Thoracic aorta (tissue), 2 donors: ENCODE measurements around the gene FYCO1. TPM values are rescaled to one million over a fixed set of nuclear protein-coding genes. Genes with fewer than 3 reads are reported as not detected.

ENCODE experiments used
- ATAC-seq: fragments of 150-250 bp; one replicate; pipeline ENCODE4 v1.8.0; 2017; ENCODE audit warnings: low read depth; ENCODE audit not compliant: insufficient number of reproducible peaks, low FRiP score
- DNase-seq: peaks from one replicate; pipeline ENCODE4 v3.0.0-alpha.2; 2020; ENCODE audit warnings: low spot score
- H3K27ac ChIP-seq, 2 donors: fragments of 200-600 bp; sonication (generic); 1 replicate in 1 of 2; 2 replicates in 1 of 2; pipeline ENCODE4 v1.5.1; 2016; ENCODE audit warnings: mild to moderate bottlenecking in 2 of 2, moderate library complexity in 2 of 2
- H3K27me3 ChIP-seq: fragments of 200-600 bp; sonication (generic); replicated peaks from 2 replicates; pipeline ENCODE4 v1.6.0; 2016; ENCODE audit warnings: mild to moderate bottlenecking; ENCODE audit not compliant: insufficient read depth
- H3K36me3 ChIP-seq: fragments of 200-600 bp; sonication (generic); one replicate; pipeline ENCODE4 v1.5.1; 2016
- H3K4me1 ChIP-seq, 2 donors: fragments of 200-600 bp; sonication (generic); 1 replicate in 1 of 2; 2 replicates in 1 of 2; pipeline versions ENCODE4 v1.5.1 to v1.6.0; 2016; ENCODE audit warnings: low read depth in 2 of 2, mild to moderate bottlenecking in 1 of 2; ENCODE audit not compliant: control insufficient read depth in 1 of 2
- H3K4me3 ChIP-seq: fragments of 200-600 bp; sonication (generic); 2 replicates; pipeline ENCODE4 v1.5.1; 2016; ENCODE audit warnings: mild to moderate bottlenecking
- H3K9me3 ChIP-seq: fragments of 200-600 bp; sonication (generic); 2 replicates; pipeline ENCODE4 v1.5.1; 2016
- total RNA-seq, 2 donors: library from RNA; depleted of rRNA; stranded (reverse); fragments of >200 nt; gene quantifications; one replicate each; pipeline versions ENCODE4 v1.1.0 to v1.2.3, GENCODE V29; 2016
- TF ChIP-seq, protein P1 (sequence below): fragments of 200-600 bp; sonication (generic); IDR thresholded peaks from one replicate; pipeline ENCODE4 v1.5.1; 2019; ENCODE audit warnings: antibody characterized with exemption

The FYCO1 gene
- total RNA-seq, 2 donors from 2014 or later: 70.4 to 86.1 TPM

DNA sequence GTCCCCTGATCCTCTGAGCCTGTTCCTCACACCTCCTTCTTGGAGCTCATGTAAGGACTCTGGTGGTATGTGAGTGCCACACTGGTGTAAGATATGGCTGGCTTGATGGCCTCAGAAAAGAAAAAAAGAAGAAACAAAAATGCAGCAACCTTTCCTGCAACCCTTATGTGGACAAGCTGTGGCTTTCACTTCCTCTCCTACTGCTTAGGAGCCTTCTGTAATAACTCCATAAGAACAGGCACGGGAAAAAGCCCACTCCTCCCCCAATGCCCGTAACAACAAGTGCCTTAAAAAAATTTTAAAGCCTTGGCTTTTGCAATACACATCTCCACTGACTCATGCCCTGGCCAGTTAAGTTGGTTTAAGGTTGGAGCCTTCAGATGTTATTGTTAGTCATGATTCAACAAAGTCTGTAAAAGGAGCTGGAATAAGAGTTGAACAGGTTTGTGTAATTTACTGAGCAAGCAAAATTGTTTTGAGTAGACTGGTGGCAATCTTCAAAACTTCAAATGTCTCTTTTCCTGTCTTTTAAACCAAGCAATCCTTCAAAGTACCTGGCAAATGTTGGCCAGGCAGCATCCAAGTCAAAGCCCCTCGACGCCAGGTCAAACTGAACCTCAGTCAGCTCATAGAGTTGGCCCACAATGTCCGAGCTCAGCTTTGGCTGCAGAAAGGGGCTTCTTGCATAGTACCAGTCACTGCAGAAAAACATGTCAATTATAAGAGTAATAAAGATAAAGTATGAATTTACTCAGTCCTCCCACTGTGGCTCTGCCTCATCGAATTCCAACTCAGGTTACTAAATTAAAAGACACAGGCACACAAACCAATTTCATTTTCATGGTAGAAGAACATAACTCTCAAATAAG is 22.9 kb downstream of the FYCO1 start:
- H3K36me3 ChIP-seq: peaks cover 41% of the 10 kb centered on the region
- DNase-seq: no peak
- TF ChIP-seq, protein P1, sequence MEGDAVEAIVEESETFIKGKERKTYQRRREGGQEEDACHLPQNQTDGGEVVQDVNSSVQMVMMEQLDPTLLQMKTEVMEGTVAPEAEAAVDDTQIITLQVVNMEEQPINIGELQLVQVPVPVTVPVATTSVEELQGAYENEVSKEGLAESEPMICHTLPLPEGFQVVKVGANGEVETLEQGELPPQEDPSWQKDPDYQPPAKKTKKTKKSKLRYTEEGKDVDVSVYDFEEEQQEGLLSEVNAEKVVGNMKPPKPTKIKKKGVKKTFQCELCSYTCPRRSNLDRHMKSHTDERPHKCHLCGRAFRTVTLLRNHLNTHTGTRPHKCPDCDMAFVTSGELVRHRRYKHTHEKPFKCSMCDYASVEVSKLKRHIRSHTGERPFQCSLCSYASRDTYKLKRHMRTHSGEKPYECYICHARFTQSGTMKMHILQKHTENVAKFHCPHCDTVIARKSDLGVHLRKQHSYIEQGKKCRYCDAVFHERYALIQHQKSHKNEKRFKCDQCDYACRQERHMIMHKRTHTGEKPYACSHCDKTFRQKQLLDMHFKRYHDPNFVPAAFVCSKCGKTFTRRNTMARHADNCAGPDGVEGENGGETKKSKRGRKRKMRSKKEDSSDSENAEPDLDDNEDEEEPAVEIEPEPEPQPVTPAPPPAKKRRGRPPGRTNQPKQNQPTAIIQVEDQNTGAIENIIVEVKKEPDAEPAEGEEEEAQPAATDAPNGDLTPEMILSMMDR: no peak
- peak overlapping the region; percentile 86 to 91 for H3K27ac ChIP-seq
- no peaks in the 10 kb centered on the region for H3K9me3 ChIP-seq
- ATAC-seq: peak; percentile 98
- H3K4me3 ChIP-seq: peak overlapping the region; percentile 38
- no peaks in the 10 kb centered on the region for H3K27me3 ChIP-seq
- peaks cover 20 to 35% of the 10 kb centered on the region in 2 donors for H3K4me1 ChIP-seq

DNA sequence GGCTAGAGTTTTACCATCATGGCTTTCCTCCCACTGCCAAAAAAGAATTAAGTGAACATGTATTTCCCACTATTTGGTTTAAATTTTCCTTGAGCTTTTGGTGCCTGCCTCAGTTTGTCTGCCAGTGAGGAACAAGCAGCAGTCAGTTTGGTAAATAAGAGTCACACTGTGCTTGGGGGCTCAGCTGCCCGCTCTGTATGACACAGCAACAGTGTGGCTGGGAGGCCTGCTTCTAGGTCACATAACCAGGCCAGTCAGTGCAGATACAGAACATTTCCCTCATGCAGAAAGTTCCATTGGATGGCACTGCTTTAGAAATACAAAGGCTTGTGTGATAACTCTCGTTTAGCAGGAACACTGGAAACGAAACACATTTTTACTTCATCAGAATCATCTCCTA is 25.7 kb downstream of the FYCO1 start:
- no peak for DNase-seq
- ATAC-seq: no peak
- Histone ChIP-seq H3K4me1 (peaks cover 33 to 63% of the 10 kb centered on the region in 2 donors), H3K9me3 (no peaks in the 10 kb centered on the region), H3K27me3 (no peaks in the 10 kb centered on the region), H3K4me3 (no peak overlapping the region), H3K27ac (peak overlapping the region; percentile 45 to 61), H3K36me3 (peaks cover 41% of the 10 kb centered on the region)
- TF ChIP-seq, protein P1: no peak

DNA sequence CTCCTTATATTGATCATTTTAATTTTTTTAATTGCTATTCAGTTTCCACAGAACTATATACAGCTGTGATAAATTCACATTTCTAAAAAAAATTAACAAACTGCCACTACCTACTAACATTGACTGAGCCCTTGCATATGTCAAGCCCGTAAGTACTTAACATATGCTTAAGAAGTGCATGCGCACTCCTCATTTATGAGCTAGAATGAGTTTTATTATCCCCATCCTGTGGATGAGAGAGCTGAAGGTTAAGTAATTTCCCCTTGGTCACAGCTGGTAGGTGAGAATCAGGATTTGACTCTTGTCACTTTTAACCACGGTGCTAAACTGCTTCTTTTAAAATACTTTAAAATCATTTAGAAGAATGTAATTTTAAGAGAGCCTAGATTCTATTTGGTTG is 26.5 kb downstream of the FYCO1 start:
- Histone ChIP-seq H3K9me3 (no peaks in the 10 kb centered on the region), H3K27me3 (no peaks in the 10 kb centered on the region), H3K4me3 (no peak overlapping the region), H3K4me1 (peaks cover 33 to 70% of the 10 kb centered on the region in 2 donors), H3K36me3 (peaks cover 43% of the 10 kb centered on the region), H3K27ac (peak overlapping the region; percentile 45 to 61)
- DNase-seq (no peak), ATAC-seq (no peak)
- TF ChIP-seq, protein P1: no peak

DNA sequence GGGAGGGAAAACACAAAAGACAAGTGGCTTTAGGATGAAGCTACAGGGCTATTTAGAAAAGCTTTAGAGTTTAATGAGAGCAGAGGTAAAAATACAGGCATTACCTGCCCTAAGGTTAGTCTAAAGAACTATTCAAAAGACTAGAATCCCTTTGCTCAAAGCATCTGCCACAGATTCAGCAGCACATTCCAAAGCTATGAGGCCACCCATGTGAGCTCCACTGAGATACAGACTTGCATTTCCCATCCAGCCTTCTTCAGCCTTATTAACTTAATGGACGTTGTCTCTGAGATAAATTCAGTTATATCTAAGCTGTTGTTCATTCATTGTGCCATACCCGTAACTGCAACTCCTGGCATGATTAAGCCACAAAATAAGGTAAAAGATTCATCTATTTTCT is 26.9 kb downstream of the FYCO1 start:
- H3K27me3 ChIP-seq: no peaks in the 10 kb centered on the region
- ATAC-seq (no peak), DNase-seq (no peak)
- no peak overlapping the region for H3K4me3 ChIP-seq
- H3K36me3 ChIP-seq: peaks cover 48% of the 10 kb centered on the region
- peak overlapping the region; percentile 45 to 52 for H3K27ac ChIP-seq
- H3K4me1 ChIP-seq: peaks cover 33 to 67% of the 10 kb centered on the region in 2 donors
- no peaks in the 10 kb centered on the region for H3K9me3 ChIP-seq
- TF ChIP-seq, protein P1: no peak

DNA sequence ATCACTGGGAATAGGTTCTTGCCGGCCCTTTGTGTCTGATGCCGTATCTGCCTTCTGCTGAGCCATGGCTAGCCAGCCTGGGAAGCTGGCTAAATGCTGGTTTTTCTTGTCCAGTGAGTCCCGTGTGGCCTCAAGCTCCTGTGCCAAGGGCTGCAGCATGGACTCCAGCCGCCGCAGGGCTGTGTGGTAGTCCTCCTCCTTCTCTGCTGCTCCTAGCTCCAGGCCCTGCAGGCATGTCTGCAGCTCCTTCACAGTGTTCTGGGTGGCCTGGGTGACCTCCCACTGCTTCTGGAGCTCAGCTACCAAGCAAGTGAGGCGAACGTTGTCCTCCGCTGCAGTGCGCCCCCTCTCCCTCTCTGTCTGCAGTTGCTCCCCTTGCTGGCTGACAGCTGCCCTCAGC is 27.5 kb downstream of the FYCO1 start:
- peak overlapping the region; percentile 45 to 52 for H3K27ac ChIP-seq
- DNase-seq: no peak
- H3K9me3 ChIP-seq: no peaks in the 10 kb centered on the region
- TF ChIP-seq, protein P1: no peak
- no peaks in the 10 kb centered on the region for H3K27me3 ChIP-seq
- no peak for ATAC-seq
- H3K36me3 ChIP-seq: peaks cover 53% of the 10 kb centered on the region
- no peak overlapping the region for H3K4me3 ChIP-seq
- peaks cover 29 to 61% of the 10 kb centered on the region in 2 donors for H3K4me1 ChIP-seq
